Measurements from ENCODE around the gene UBA5.
"Not testable (repeated sequence)": the region's sequence is repeated elsewhere in the genome, so short reads cannot be mapped to it uniquely, and the experiment has no call there.

Gene UBA5

GRCh38 chr3:132660052-132660810 lies at the start of gene UBA5:
Gene UBA5 (plus strand): TSS chr3:132660329. CDS start chr3:132660538, 209 bp downstream.
- peak; percentile 53 for DNase-seq (ENCODE audit: low read depth)

GRCh38 chr3:132615301-132615700 lies 44.8 kb upstream of the UBA5 start:
- DNase-seq (ENCODE audit: low read depth) = not testable (repeated sequence)

- no peak for DNase-seq (ENCODE audit: low read depth)
Measured at GRCh38 chr3:132615881-132616280, 44.2 kb upstream of the UBA5 start.

- no peak for DNase-seq (ENCODE audit: low read depth)
Measured at GRCh38 chr3:132616780-132617179, 43.3 kb upstream of the UBA5 start.

- DNase-seq (ENCODE audit: low read depth) = no peak
Measured at GRCh38 chr3:132622148-132622547, 38.0 kb upstream of the UBA5 start.

- DNase-seq (ENCODE audit: low read depth) = no peak
Measured at GRCh38 chr3:132622761-132623160, 37.4 kb upstream of the UBA5 start.

GRCh38 chr3:132623646-132624045 lies 36.5 kb upstream of the UBA5 start:
- DNase-seq (ENCODE audit: low read depth) = no peak

- DNase-seq (ENCODE audit: low read depth) = no peak
Measured at GRCh38 chr3:132624790-132625189, 35.3 kb upstream of the UBA5 start.

GRCh38 chr3:132625613-132626012 lies 34.5 kb upstream of the UBA5 start:
- no peak for DNase-seq (ENCODE audit: low read depth)

- DNase-seq (ENCODE audit: low read depth) = no peak
Measured at GRCh38 chr3:132626955-132627354, 33.2 kb upstream of the UBA5 start.

- no peak for DNase-seq (ENCODE audit: low read depth)
Measured at GRCh38 chr3:132628157-132628556, 32.0 kb upstream of the UBA5 start.

GRCh38 chr3:132629928-132630327 lies 30.2 kb upstream of the UBA5 start:
- no peak for DNase-seq (ENCODE audit: low read depth)

- DNase-seq (ENCODE audit: low read depth) = no peak
Measured at GRCh38 chr3:132630612-132631011, 29.5 kb upstream of the UBA5 start.

- DNase-seq (ENCODE audit: low read depth) = no peak
Measured at GRCh38 chr3:132635052-132635451, 25.1 kb upstream of the UBA5 start.

GRCh38 chr3:132637590-132637989 lies 22.5 kb upstream of the UBA5 start:
- no peak for DNase-seq (ENCODE audit: low read depth)

- DNase-seq (ENCODE audit: low read depth) = no peak
Measured at GRCh38 chr3:132638706-132639105, 21.4 kb upstream of the UBA5 start.

- not testable (repeated sequence) for DNase-seq (ENCODE audit: low read depth)
Measured at GRCh38 chr3:132641427-132641826, 18.7 kb upstream of the UBA5 start.

GRCh38 chr3:132641837-132642538 lies 18.1 kb upstream of the UBA5 start:
- no peak for DNase-seq (ENCODE audit: low read depth)

GRCh38 chr3:132642539-132642847 lies 17.6 kb upstream of the UBA5 start:
- DNase-seq (ENCODE audit: low read depth) = no peak

GRCh38 chr3:132643366-132643765 lies 16.8 kb upstream of the UBA5 start:
- DNase-seq (ENCODE audit: low read depth) = no peak

- DNase-seq (ENCODE audit: low read depth) = no peak
Measured at GRCh38 chr3:132645058-132645457, 15.1 kb upstream of the UBA5 start.

GRCh38 chr3:132650153-132650552 lies 10.0 kb upstream of the UBA5 start:
- no peak for DNase-seq (ENCODE audit: low read depth)

GRCh38 chr3:132652640-132653270 lies 7.4 kb upstream of the UBA5 start:
- no peak for DNase-seq (ENCODE audit: low read depth)
